Activated CD8-positive, alpha-beta T cell treated with anti-CD3 and anti-CD28 coated beads, Interleukin-2, amount 10 ng/mL, durations not matched to agents 7 days and 5 days (primary cell): ENCODE results near the gene DCLRE1C. TPM values are rescaled to one million over a fixed set of nuclear protein-coding genes. Genes with fewer than 3 reads are reported as not detected.
"Not testable (repeated sequence)": the region's sequence is repeated elsewhere in the genome, so short reads cannot be mapped to it uniquely, and the experiment has no call there.

Experiments
- ATAC-seq: fragments of 150-1000 bp; cut with Tn5 transposase; one replicate; pipeline ENCODE4 v1.10.0; 2021; ENCODE audit warnings: moderate library complexity
- CTCF ChIA-PET: fragments of 350-600 bp; sonication (Branson Sonifier 250); formaldehyde crosslinking; loops from one replicate; lab custom pipeline; 2021; ENCODE audit warnings: antibody characterized with exemption; lab: Charles Lee
- POLR2A ChIA-PET: fragments of 350-600 bp; sonication (Branson Sonifier 250); formaldehyde crosslinking; loops from one replicate; lab custom pipeline; 2021; ENCODE audit warnings: antibody characterized with exemption; lab: Charles Lee
- DNase-seq: peaks from one replicate; pipeline ENCODE4 v3.0.0-alpha.2; 2020
- H3K27ac Mint-ChIP-seq: one replicate; pipeline ENCODE4 v1.8.0; 2021; ENCODE audit warnings: mild to moderate bottlenecking, mixed read lengths
- H3K27me3 Mint-ChIP-seq: one replicate; pipeline ENCODE4 v1.8.0; 2021; ENCODE audit warnings: low read depth, mixed read lengths
- H3K36me3 Mint-ChIP-seq: one replicate; pipeline ENCODE4 v1.8.0; 2021; ENCODE audit warnings: low read depth, mixed read lengths
- H3K4me1 Mint-ChIP-seq: one replicate; pipeline ENCODE4 v1.8.0; 2021; ENCODE audit warnings: low read depth, mixed read lengths
- H3K4me3 Mint-ChIP-seq: one replicate; pipeline ENCODE4 v1.8.0; 2021; ENCODE audit warnings: mild to moderate bottlenecking, mixed read lengths
- H3K9me3 Mint-ChIP-seq: one replicate; pipeline ENCODE4 v1.8.0; 2022; ENCODE audit warnings: mixed read lengths; ENCODE audit not compliant: insufficient read depth
- total RNA-seq, 2 experiments: library from RNA; stranded (reverse); gene quantifications; one replicate each; pipeline ENCODE4 v1.2.3, GENCODE V29; 2021

Gene DCLRE1C
- total RNA-seq, 2 experiments from 2014 or later, result 50.7 to 58.3 TPM

DNA sequence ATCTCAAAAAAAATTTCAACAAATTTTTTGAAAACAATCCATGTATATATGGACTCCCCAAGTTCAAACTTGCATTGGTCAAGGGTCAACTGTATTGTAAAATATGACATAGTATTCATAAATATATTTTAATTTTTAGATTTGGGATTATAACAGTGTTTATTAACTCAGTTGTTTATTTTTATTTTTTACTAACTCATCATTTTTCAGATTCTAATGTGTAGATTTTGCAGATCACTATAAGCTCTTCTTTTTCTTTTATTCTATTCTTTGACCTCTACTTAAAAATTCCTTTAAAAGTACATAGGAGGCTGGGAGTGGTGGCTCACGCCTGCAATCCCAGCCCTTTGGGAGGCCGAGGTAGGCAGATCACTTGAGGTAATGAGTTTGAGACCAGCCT, 14.0 kb upstream of the DCLRE1C start:
- Mint-ChIP-seq H3K4me3 (no peak overlapping the region), H3K27me3 (peaks cover 5% of the 10 kb centered on the region), H3K27ac (no peak overlapping the region), H3K4me1 (peaks cover 8% of the 10 kb centered on the region), H3K36me3 (no peaks in the 10 kb centered on the region), H3K9me3 (no peaks in the 10 kb centered on the region)
- DNase-seq (no peak), ATAC-seq (no peak)
- CTCF ChIA-PET, result no interaction called here
- POLR2A ChIA-PET, result interaction anchor here (1.0 kb wide), 1 partner anchor 125 kb away, joined by 3 read pairs; no protein-coding TSS in a partner anchor

GRCh38 chr10:14959221-14960057, 5.5 kb upstream of the DCLRE1C start, which contains the start of gene MEIG1:
Gene MEIG1 (plus strand): TSS chr10:14959388. CDS start chr10:14966469, 7,081 bp downstream.
- Mint-ChIP-seq H3K27ac (peak within 1 kb of the TSS; percentile 99), H3K9me3 (no peaks in the 10 kb centered on the region), H3K4me1 (peaks cover 45% of the 10 kb centered on the region), H3K27me3 (no peaks in the 10 kb centered on the region), H3K4me3 (peak within 1 kb of the TSS; percentile 95), H3K36me3 (peaks cover 7% of the 10 kb centered on the region)
- peak; percentile 92 for DNase-seq
- CTCF ChIA-PET, result interaction anchor here (0.7 to 1.6 kb wide), 9 partner anchors 9 to 409 kb away, joined by 3 to 7 read pairs (median 3); partner anchors contain the start of gene CDNF
- peak; percentile 93 for ATAC-seq
- POLR2A ChIA-PET, result interaction anchor here (0.7 to 2.4 kb wide), 7 partner anchors 13 to 774 kb away, joined by 3 to 11 read pairs (median 5); partner anchors contain the start of genes CDNF, HSPA14, MSANTD7 and NMT2

DNA sequence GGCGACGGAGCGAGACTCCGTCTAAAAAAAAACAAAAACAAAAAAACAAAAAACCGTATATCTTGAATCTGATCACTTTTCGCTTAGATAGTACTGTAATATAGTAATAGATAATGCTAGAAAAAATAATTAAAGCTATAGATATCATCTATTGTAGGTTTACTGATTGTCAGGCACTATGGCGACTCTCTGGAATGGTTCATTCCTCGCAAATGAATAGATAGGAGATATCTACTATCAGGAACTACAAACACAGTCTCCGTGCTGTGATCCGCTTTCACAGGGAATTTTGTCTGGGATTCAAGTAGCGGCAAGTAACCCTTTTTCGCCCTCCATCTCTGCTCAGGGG, 5.0 kb upstream of the DCLRE1C start:
- no peaks in the 10 kb centered on the region for H3K9me3 Mint-ChIP-seq
- peaks cover 46% of the 10 kb centered on the region for H3K4me1 Mint-ChIP-seq
- no peaks in the 10 kb centered on the region for H3K27me3 Mint-ChIP-seq
- ATAC-seq (no peak), DNase-seq (no peak)
- H3K4me3 Mint-ChIP-seq, result peak overlapping the region; percentile 95
- ChIA-PET CTCF (interaction anchor here (0.7 to 1.5 kb wide), 5 partner anchors 8 to 148 kb away, joined by 3 to 6 read pairs (median 3); no protein-coding TSS in a partner anchor), POLR2A (interaction anchor here (0.7 to 2.4 kb wide), 6 partner anchors 12 to 774 kb away, joined by 4 to 11 read pairs (median 6); partner anchors contain the start of genes CDNF, HSPA14, MSANTD7 and NMT2)
- peak overlapping the region; percentile 99 for H3K27ac Mint-ChIP-seq
- peaks cover 8% of the 10 kb centered on the region for H3K36me3 Mint-ChIP-seq

DNA sequence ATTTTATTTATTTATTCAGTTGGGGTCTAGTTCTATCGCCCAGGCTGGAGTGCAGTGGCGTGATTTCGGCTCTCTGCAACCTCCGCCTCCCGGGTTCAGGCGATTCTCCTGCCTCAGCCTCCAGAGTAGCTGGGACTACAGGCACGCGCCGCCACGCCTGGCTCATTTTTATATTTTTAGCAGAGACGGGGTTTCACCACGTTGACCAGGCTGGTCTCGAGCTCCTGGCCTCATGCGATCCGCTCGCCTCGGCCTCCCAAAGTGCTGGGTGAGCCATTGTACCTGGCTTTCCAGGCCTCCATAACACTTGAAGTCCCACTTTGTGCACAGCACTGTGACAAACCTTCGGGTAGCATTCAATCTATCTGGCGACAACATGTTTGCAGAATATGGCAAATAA, 1.0 kb upstream of the DCLRE1C start:
- CTCF ChIA-PET, result interaction anchor here (0.8 to 2.2 kb wide), 6 partner anchors 17 to 393 kb away, joined by 3 to 10 read pairs (median 4); no protein-coding TSS in a partner anchor
- H3K36me3 Mint-ChIP-seq, result peaks cover 32% of the 10 kb centered on the region
- POLR2A ChIA-PET, result interaction anchor here (0.6 to 2.9 kb wide), 8 partner anchors 7 to 385 kb away, joined by 3 to 17 read pairs (median 3); partner anchors contain the start of genes RPP38 and SUV39H2
- no peaks in the 10 kb centered on the region for H3K27me3 Mint-ChIP-seq
- H3K9me3 Mint-ChIP-seq, result no peaks in the 10 kb centered on the region
- DNase-seq (no peak), ATAC-seq (no peak)
- H3K4me3 Mint-ChIP-seq, result peak overlapping the region; percentile 94
- peaks cover 62% of the 10 kb centered on the region for H3K4me1 Mint-ChIP-seq
- H3K27ac Mint-ChIP-seq, result peak overlapping the region; percentile 96

GRCh38 chr10:14953424-14954000, 384 bp downstream of the DCLRE1C start:
- ATAC-seq (peak; percentile 59), DNase-seq (peak; percentile 44)
- peak overlapping the region; percentile 94 for H3K4me3 Mint-ChIP-seq
- CTCF ChIA-PET, result interaction anchor here (0.7 to 2.2 kb wide), 13 partner anchors 18 to 392 kb away, joined by 3 to 10 read pairs (median 4); partner anchors contain the start of genes CDNF and SUV39H2
- H3K9me3 Mint-ChIP-seq, result no peaks in the 10 kb centered on the region
- H3K27me3 Mint-ChIP-seq, result no peaks in the 10 kb centered on the region
- peak overlapping the region; percentile 96 for H3K27ac Mint-ChIP-seq
- peaks cover 43% of the 10 kb centered on the region for H3K36me3 Mint-ChIP-seq
- peaks cover 70% of the 10 kb centered on the region for H3K4me1 Mint-ChIP-seq
- POLR2A ChIA-PET, result interaction anchor here (0.6 to 2.9 kb wide), 15 partner anchors 19 to 1835 kb away, joined by 3 to 17 read pairs (median 4); partner anchors contain the start of genes CDNF, HSPA14, MSANTD7 and RPP38

DNA sequence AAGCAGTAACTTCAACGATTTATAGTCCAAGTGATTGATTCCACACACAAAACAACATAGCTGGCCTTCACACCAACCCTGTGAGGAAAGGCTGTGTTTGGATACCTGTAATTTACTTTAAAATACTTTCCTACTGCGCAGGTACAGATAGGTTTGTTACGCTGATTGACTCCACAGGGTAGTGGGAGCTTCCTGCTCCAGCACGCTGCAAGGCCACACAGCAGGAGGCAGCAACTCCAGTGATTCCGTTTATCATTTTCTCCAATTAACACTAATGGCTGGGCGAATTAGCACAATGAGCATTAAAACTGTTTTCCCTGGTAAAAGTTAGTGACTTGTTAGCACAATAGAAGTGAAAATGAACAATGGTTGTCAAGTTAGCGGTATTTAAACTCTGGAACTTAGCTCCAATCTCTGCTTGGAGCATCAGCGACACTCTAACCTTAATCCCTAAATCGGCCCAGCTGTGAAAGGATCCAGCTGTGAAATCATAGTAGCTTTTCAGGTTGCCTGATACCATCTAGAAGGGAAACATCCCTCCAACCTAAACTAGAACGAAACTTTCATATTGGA, 959 bp downstream of the DCLRE1C start:
- H3K36me3 Mint-ChIP-seq, result peaks cover 49% of the 10 kb centered on the region
- ATAC-seq (no peak), DNase-seq (no peak)
- H3K9me3 Mint-ChIP-seq, result no peaks in the 10 kb centered on the region
- peak overlapping the region; percentile 96 for H3K27ac Mint-ChIP-seq
- H3K27me3 Mint-ChIP-seq, result no peaks in the 10 kb centered on the region
- CTCF ChIA-PET, result interaction anchor here (0.7 to 2.2 kb wide), 10 partner anchors 19 to 383 kb away, joined by 3 to 10 read pairs (median 4); partner anchors contain the start of genes CDNF and SUV39H2
- peak overlapping the region; percentile 94 for H3K4me3 Mint-ChIP-seq
- POLR2A ChIA-PET, result interaction anchor here (0.6 to 2.9 kb wide), 11 partner anchors 19 to 236 kb away, joined by 3 to 17 read pairs (median 5); partner anchors contain the start of genes CDNF, HSPA14, MSANTD7 and RPP38
- peaks cover 68% of the 10 kb centered on the region for H3K4me1 Mint-ChIP-seq

DNA sequence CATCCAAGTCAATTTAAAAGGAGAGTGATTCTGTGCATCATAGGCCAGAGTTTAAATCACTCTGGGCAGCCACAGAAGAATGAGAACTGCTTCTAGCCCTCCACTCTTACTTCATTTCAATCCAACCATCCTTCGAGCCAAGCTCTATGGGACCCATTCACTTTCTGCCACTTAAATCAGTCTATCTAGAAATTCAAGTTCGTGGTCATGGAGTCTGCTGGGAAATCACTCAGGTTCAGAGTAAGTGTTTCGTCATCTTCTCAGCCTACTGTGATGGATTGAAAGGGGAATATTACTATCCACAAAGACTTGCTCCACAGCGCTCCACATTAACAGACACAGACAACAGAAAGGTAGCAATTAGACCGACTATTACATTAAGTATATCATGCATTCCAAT, 4.6 kb downstream of the DCLRE1C start:
- ChIA-PET CTCF (interaction anchor here (1.5 kb wide), 1 partner anchor 23 kb away, joined by 3 read pairs; no protein-coding TSS in a partner anchor), POLR2A (no interaction called here)
- ATAC-seq (no peak), DNase-seq (no peak)
- Mint-ChIP-seq H3K4me3 (no peak overlapping the region), H3K27me3 (no peaks in the 10 kb centered on the region), H3K27ac (peak overlapping the region; percentile 3), H3K4me1 (peaks cover 51% of the 10 kb centered on the region), H3K9me3 (no peaks in the 10 kb centered on the region), H3K36me3 (peaks cover 70% of the 10 kb centered on the region)

GRCh38 chr10:14947268-14947667, 6.6 kb downstream of the DCLRE1C start:
- Mint-ChIP-seq H3K4me1 (peaks cover 56% of the 10 kb centered on the region), H3K27me3 (no peaks in the 10 kb centered on the region), H3K4me3 (no peak overlapping the region), H3K9me3 (no peaks in the 10 kb centered on the region), H3K27ac (no peak overlapping the region), H3K36me3 (peaks cover 74% of the 10 kb centered on the region)
- ATAC-seq (no peak), DNase-seq (no peak)
- ChIA-PET POLR2A (interaction anchor here (1.3 kb wide), 1 partner anchor 12 kb away, joined by 4 read pairs; the partner anchor contains the start of gene MEIG1), CTCF (no interaction called here)

GRCh38 chr10:14945108-14945507, 8.8 kb downstream of the DCLRE1C start:
- Mint-ChIP-seq H3K9me3 (no peaks in the 10 kb centered on the region), H3K4me3 (no peak overlapping the region), H3K36me3 (peaks cover 70% of the 10 kb centered on the region), H3K27ac (no peak overlapping the region), H3K4me1 (peaks cover 44% of the 10 kb centered on the region), H3K27me3 (no peaks in the 10 kb centered on the region)
- POLR2A ChIA-PET, result no interaction called here
- ATAC-seq, result no peak
- DNase-seq, result no peak
- CTCF ChIA-PET, result interaction anchor here (1.6 kb wide), 1 partner anchor 64 kb away, joined by 3 read pairs; no protein-coding TSS in a partner anchor

GRCh38 chr10:14942950-14943338, 11.0 kb downstream of the DCLRE1C start:
- Mint-ChIP-seq H3K4me1 (peaks cover 47% of the 10 kb centered on the region), H3K36me3 (peaks cover 62% of the 10 kb centered on the region)
- H3K27ac Mint-ChIP-seq, POLR2A ChIA-PET, H3K9me3 Mint-ChIP-seq, H3K4me3 Mint-ChIP-seq, DNase-seq, CTCF ChIA-PET, ATAC-seq, H3K27me3 Mint-ChIP-seq: not testable (repeated sequence)
